Right ventricle myocardium inferior (tissue), 1 donor: ENCODE results near the gene NFKBIA. TPM values are rescaled to one million over a fixed set of nuclear protein-coding genes. Genes with fewer than 3 reads are reported as not detected.
"Not testable (repeated sequence)": the region's sequence is repeated elsewhere in the genome, so short reads cannot be mapped to it uniquely, and the experiment has no call there.

Experiments
- ATAC-seq: fragments of 200-7000 bp; cut with Tn5 transposase; one replicate; pipeline ENCODE4 v1.9.1; 2020; ENCODE audit warnings: mild to moderate bottlenecking, moderate library complexity
- DNase-seq: peaks from one replicate; pipeline ENCODE4 v3.0.0; 2021; ENCODE audit errors: missing footprints
- intact Hi-C: fragments of 100-400 bp; cut with DNase I; formaldehyde crosslinking; loops from one replicate; pipeline ENCODE4 v1.11.0; 2022
- long read RNA-seq: library from polyadenylated mRNA; unstranded; transcript quantifications from one replicate; pipeline ENCODE4 v2.0.0, GENCODE V29; 2021
- total RNA-seq: library from RNA; stranded (reverse); fragmentation: NEBNext Ultra II Directional; extraction: Animal tissue kit (Norgen Biotek cat#: 25700); gene quantifications from one replicate; pipeline ENCODE4 v1.2.1, GENCODE V29; 2021
- donor health status: DM: no; HTN: yes; CAD: no; lungs with severe emphysema.

The NFKBIA gene
- total RNA-seq = 83.0 TPM
- long read RNA-seq, transcript NFKBIA-201 (6 exons, 1,558 nt) = major isoform, 20 of 28 reads
- long read RNA-seq, partial matches to known transcripts = 5 of 28 reads
- long read RNA-seq, other reads (novel, unspliced or antisense) = 1 of 28 reads

GRCh38 chr14:35404449-35405303, at the start of gene NFKBIA:
TSS of gene NFKBIA (minus strand) at chr14:35404749. CDS start at chr14:35404644, 105 bp downstream.
- peak; percentile 77 for ATAC-seq
- intact Hi-C loops = loop anchor here (1.0 to 5.0 kb wide), 5 partner anchors 19 to 282 kb away; partner anchors contain the start of genes PPP2R3C, PRORP and PSMA6
- DNase-seq = peak; percentile 97

- intact Hi-C loops = no loop called here
- ATAC-seq (no peak), DNase-seq (no peak)
These were observed 41.9 kb upstream of the NFKBIA start for GRCh38 chr14:35446450-35446849.

- intact Hi-C loops = no loop called here
- DNase-seq (no peak), ATAC-seq (no peak)
These were observed 39.6 kb upstream of the NFKBIA start for GRCh38 chr14:35444104-35444503.

- intact Hi-C loops = no loop called here
- no peak for ATAC-seq
- DNase-seq = no peak
These were observed 36.6 kb upstream of the NFKBIA start for GRCh38 chr14:35441160-35441559.

- ATAC-seq (no peak), DNase-seq (no peak)
- intact Hi-C loops = loop anchor here (10.0 kb wide), 1 partner anchor 246 kb away; no protein-coding TSS in a partner anchor
These were observed 34.6 kb upstream of the NFKBIA start for GRCh38 chr14:35438910-35439713.

- ATAC-seq, DNase-seq: not testable (repeated sequence)
- intact Hi-C loops = loop anchor here (10.0 kb wide), 1 partner anchor 246 kb away; no protein-coding TSS in a partner anchor
These were observed 33.9 kb upstream of the NFKBIA start for GRCh38 chr14:35438492-35438891.

GRCh38 chr14:35435177-35435576, 30.6 kb upstream of the NFKBIA start:
- DNase-seq = no peak
- ATAC-seq = no peak
- intact Hi-C loops = loop anchor here (10.0 kb wide), 1 partner anchor 250 kb away; no protein-coding TSS in a partner anchor

GRCh38 chr14:35433826-35434225, 29.3 kb upstream of the NFKBIA start:
- no peak for ATAC-seq
- DNase-seq = no peak
- intact Hi-C loops = loop anchor here (10.0 kb wide), 1 partner anchor 251 kb away; no protein-coding TSS in a partner anchor

GRCh38 chr14:35430459-35431199, 26.1 kb upstream of the NFKBIA start:
- no peak for ATAC-seq

GRCh38 chr14:35429951-35430350, 25.4 kb upstream of the NFKBIA start:
- ATAC-seq = no peak

More at GRCh38 chr14:35430459-35431199, 26.1 kb upstream of the NFKBIA start:
- no peak for DNase-seq
- intact Hi-C loops = loop anchor here (10.0 kb wide), 1 partner anchor 254 kb away; no protein-coding TSS in a partner anchor

GRCh38 chr14:35425850-35426249, 21.3 kb upstream of the NFKBIA start:
- ATAC-seq = no peak
- no peak for DNase-seq
- intact Hi-C loops = no loop called here

More at GRCh38 chr14:35429951-35430350, 25.4 kb upstream of the NFKBIA start:
- DNase-seq = no peak
- intact Hi-C loops = loop anchor here (10.0 kb wide), 1 partner anchor 255 kb away; no protein-coding TSS in a partner anchor

- ATAC-seq (no peak), DNase-seq (no peak)
- intact Hi-C loops = no loop called here
These were observed 19.1 kb upstream of the NFKBIA start for GRCh38 chr14:35423621-35424020.

- intact Hi-C loops = no loop called here
- DNase-seq (no peak), ATAC-seq (no peak)
These were observed 15.7 kb upstream of the NFKBIA start for GRCh38 chr14:35420036-35420811.

GRCh38 chr14:35419429-35419841, 14.9 kb upstream of the NFKBIA start:
- DNase-seq (no peak), ATAC-seq (no peak)
- intact Hi-C loops = loop anchor here (10.0 kb wide), 1 partner anchor 435 kb away; the partner anchor contains the start of gene SRP54

- no peak for ATAC-seq
- DNase-seq = no peak
- intact Hi-C loops = loop anchor here (10.0 kb wide), 1 partner anchor 433 kb away; the partner anchor contains the start of gene SRP54
These were observed 13.5 kb upstream of the NFKBIA start for GRCh38 chr14:35418093-35418492.

- DNase-seq (no peak), ATAC-seq (no peak)
- intact Hi-C loops = loop anchor here (10.0 kb wide), 1 partner anchor 431 kb away; the partner anchor contains the start of gene SRP54
These were observed 11.7 kb upstream of the NFKBIA start for GRCh38 chr14:35416108-35416750.

- DNase-seq (no peak), ATAC-seq (peak; percentile 12)
- intact Hi-C loops = loop anchor here (10.0 kb wide), 1 partner anchor 430 kb away; the partner anchor contains the start of gene SRP54
These were observed 9.8 kb upstream of the NFKBIA start for GRCh38 chr14:35414365-35414764.
